HG02981 (cell line): ENCODE data around the gene SCGB3A2.
A peak's percentile ranks its signal among the peaks of the same experiment; 100 is the strongest.

Experiments used
- ATAC-seq: cut with Tn5 transposase; IDR thresholded peaks from one replicate; pipeline ENCODE4 v1.9.1; 2021; ENCODE audit warnings: mild to moderate bottlenecking, moderate library complexity; ENCODE audit not compliant: unreplicated experiment

SCGB3A2 gene

GRCh38 chr5:147878066-147878759 lies at the start of gene SCGB3A2:
TSS of gene SCGB3A2 (plus strand) at chr5:147878711. CDS start at chr5:147878804, 93 bp downstream.
- ATAC-seq, result no peak

DNA sequence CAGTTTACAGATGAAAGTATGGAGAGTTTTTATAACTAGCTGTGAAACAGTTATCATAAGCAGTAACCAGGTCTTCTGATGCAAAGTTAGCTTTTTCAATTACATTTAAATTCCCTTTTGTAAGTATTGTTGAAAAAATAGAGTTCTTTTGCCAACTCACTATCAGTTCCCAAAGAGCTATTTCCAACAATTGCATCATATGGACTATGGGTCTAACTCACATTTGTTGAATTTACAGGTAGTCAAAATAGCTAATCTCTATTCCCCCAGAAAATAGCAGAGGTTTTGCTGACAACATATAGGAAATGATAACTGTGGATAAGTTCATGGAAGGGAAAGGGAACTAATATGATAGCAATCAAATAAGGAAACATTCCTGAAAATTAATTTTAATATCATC lies 48.5 kb upstream of the SCGB3A2 start:
- ATAC-seq, result no peak

- no peak for ATAC-seq
These were observed 47.0 kb upstream of the SCGB3A2 start, which contains the start of gene SPINK1 for GRCh38 chr5:147831465-147831864. TSS of gene SPINK1 (minus strand) at chr5:147831671. CDS start at chr5:147831577, 94 bp downstream.

- no peak for ATAC-seq
These were observed 46.0 kb upstream of the SCGB3A2 start for GRCh38 chr5:147832541-147832940.

GRCh38 chr5:147835386-147835798 lies 43.1 kb upstream of the SCGB3A2 start:
- ATAC-seq, result no peak

DNA sequence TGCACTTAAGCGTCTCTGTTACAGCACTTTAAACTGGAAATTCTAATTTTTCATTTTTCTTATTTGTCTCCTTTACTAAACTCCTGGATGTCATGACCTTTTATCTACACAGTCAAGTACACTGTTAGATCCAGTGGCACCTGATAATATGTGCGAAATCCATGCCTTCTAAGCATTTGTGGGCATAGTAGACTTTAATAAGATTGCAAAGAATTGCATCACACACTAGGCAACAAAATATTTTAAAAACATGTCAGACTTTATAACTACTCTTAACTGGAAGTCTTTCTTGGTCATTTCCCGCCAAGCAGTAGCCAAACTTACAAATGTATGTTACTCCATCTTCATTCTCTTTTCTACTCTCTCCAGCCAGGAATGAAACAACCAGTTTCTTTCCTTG lies 42.1 kb upstream of the SCGB3A2 start:
- no peak for ATAC-seq

DNA sequence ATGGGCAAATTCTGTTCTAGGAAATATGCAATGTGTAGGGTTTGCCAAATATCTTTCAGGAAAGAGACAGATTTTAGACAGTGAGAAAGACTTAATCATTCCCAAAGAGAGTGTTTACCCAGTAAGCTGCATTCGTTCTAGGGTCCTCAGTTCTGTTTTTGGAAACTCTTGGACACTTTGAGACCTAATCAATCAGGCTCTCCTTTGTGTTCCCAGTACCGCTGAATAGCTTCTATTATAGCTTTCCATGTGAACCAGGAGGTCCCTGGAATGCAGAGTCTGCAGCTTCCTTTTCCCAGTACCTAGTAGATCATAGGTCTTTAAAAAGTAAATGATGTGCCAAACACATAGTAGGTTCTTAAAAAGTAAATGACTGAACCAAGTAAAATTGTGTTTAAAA lies 35.6 kb upstream of the SCGB3A2 start:
- ATAC-seq, result no peak

GRCh38 chr5:147844846-147845245 lies 33.7 kb upstream of the SCGB3A2 start:
- ATAC-seq, result no peak

- ATAC-seq, result no peak
These were observed 32.9 kb upstream of the SCGB3A2 start for GRCh38 chr5:147845618-147846017.

DNA sequence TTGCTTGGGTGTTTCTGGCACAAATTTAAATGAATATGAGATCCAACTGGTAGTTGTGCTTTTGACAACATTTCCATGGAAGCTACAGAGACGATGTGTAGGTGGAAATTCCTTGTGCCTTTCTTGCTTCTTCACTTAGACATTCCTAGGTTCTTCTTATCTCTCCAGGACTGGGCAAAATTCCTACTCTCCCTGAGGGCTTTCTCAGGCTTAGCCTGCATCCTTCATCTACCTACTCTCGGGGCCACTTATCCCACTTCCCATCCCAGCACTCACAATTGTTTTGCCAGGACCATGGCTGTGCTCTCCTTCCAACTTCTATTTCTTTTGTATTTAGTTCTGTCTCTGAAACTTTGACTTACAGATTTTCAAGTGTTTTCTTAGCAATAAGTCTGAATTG lies 29.3 kb upstream of the SCGB3A2 start:
- no peak for ATAC-seq

- no peak for ATAC-seq
These were observed 26.9 kb upstream of the SCGB3A2 start for GRCh38 chr5:147851578-147851977.

DNA sequence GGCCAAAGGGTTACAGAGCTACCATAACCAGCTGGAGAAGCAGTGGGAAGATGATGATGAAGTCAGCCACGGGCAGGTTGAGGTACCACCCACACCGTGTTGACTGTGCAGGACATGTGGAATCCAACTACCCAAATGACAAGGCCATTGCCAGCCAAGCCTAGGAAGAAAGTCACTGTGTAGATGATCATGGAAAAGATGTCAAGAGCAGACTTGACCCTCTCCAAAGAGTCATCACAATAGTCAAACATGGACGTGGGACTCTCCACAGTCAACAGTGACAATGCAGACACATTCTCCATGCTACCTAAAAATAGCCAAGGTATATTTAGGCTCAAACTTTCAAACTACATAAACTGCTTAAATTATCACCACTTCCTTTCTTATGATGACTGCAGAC lies 26.1 kb upstream of the SCGB3A2 start:
- no peak for ATAC-seq

- no peak for ATAC-seq
These were observed 25.0 kb upstream of the SCGB3A2 start for GRCh38 chr5:147853372-147853987.

DNA sequence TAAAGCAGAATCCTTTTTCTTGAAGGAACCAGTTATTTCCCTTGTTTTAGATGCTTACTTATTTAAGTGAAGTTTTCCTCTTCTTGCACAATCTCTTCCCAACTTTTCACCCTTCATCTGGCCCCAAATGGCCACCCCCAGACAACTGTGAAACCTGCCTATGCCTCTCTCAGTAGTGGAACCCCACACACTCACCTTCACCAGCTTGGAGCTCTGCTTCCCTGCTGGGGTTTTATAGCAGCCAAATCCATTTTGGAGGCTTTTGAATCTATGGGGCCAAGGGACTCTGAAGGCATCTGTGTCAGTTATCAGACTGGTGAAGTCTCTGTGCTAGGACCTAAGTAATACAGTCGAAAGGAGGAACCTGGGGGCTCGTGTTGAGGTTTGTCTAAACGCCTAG lies 24.2 kb upstream of the SCGB3A2 start:
- ATAC-seq, result no peak

GRCh38 chr5:147854894-147855773 lies 23.4 kb upstream of the SCGB3A2 start:
- ATAC-seq, result no peak

DNA sequence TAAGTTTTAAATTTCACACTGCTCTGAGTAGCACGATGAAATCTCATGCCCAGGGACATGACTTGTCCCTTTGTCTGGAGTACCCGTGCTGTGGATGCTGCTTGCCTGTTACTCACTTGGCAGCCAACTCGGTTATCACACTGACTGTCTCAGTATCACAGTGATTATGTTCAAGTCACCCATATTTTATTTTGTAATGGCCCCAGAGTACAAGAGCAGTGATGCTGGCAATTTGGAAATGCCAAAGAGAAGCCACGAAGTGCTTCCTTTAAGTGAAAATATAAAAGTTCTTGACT lies 22.8 kb upstream of the SCGB3A2 start:
- no peak for ATAC-seq

DNA sequence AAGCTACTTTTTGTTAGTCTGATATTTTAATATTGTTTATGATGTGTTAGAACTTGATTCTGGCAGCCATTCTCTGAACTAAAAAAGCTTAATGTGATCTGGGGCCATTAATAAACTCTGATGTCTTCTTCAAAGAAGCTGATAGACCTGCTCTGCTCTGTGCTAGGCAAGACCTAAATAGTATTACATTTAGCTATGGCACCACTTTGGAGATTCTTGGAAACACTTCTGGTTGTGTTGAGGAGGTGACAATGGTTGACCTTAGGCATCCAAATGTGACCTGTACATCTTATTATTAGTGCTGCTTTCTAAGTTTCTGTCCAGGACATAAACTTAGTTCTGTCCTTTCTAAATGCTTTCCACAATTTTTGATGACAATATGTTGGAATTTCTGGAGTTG lies 21.7 kb upstream of the SCGB3A2 start:
- no peak for ATAC-seq

- peak; percentile 89 for ATAC-seq
These were observed 21.0 kb upstream of the SCGB3A2 start for GRCh38 chr5:147857302-147858129.

DNA sequence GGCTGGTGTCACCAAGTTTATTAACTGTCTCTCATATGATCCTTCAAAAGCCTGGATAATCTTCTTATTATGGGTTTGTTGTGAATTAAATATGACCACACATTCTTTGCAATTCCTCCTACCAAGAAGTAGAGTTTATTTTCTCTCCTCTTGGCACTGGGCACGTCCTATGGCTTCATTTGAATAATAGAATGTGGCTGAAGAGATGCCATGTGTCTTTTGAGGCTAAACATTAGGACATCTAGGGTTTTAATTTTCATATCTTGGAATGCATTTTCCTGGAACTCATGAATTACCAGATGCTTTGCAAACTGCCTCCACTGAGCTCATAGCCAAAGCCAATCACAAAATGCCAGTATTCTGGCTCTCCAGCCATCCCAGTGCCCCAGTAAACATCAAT lies 19.9 kb upstream of the SCGB3A2 start:
- ATAC-seq, result no peak

DNA sequence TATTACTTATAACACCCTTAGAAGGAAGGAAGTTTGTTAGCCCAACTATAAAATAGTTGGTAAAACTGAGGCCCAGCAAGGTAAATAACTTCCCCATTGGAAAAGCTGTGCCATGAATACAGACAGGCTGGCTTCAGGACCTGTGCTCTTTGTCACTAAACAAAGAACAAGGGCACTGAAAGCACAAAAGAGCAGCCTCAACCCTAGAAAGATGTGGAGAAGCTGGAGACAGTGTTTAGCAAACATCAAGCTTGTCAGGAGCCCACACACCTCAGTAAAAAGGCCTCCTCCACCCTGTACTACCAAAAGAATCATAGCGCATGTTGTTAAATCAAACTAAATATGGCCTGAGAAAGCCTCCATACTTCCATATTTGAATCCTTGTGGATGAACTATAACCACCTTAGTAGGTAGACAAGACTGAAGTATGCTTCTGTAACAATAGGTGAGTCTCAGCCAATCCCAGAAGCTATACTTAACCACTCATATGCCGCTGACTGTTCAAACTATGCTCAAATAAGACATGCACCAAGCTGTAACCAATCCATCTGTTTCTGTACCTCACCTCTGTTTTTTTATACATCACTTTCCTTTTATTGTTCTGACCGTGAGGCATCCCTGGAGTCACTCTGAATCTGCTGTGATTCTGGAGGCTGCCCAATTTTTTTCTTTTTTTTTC lies 18.4 kb upstream of the SCGB3A2 start:
- ATAC-seq, result no peak
